T-helper 9 cell (primary cell): ENCODE measurements around the gene BAZ2B.

Experiments
- DNase-seq: peaks from one replicate; pipeline ENCODE4 v3.0.0-alpha.2; 2020

Gene BAZ2B

DNA sequence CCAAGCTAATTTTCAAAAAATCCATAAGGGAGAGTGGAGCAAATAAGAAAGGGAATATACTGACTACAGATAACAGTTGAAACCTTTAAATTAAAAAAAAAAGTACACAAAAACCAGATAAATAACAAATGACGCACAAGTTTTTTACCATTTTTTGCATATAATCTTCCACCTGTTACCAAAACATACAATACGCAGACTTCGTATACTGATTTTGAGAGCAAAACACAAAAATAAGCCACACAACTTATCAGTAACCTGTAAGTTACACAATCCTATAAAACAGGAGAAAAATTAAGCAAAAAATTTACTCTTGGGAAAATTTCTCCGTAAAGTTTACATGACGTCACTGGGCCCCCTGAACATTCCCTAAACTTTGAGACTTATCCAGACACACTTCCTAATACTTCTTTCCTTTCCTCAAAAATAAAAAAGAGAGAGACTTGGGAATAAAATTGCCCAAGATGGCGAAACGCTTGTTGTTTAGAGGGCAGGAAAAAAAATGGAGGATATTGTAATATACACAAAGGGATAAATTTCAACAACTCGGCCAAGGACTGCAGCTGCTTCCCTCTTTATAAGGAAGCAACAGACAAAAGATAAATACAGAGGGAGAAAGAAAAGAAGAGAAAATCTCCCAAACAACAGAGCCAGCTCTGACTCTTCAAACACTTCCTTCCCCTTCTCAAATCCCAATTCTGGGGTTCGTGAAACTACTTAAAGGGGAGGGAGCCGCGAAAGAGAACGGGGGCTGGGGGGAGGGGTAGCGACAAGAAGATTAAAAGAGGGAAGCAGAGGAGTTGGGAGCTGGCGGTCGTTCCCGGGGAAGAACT lies 1.6 kb downstream of the BAZ2B start:
- DNase-seq = no peak

- no peak for DNase-seq
Measured at GRCh38 chr2:159613651-159614285, 2.6 kb downstream of the BAZ2B start.

GRCh38 chr2:159613091-159613490 lies 3.3 kb downstream of the BAZ2B start:
- DNase-seq = no peak

- no peak for DNase-seq
Measured at GRCh38 chr2:159612255-159612901, 4.0 kb downstream of the BAZ2B start.

DNA sequence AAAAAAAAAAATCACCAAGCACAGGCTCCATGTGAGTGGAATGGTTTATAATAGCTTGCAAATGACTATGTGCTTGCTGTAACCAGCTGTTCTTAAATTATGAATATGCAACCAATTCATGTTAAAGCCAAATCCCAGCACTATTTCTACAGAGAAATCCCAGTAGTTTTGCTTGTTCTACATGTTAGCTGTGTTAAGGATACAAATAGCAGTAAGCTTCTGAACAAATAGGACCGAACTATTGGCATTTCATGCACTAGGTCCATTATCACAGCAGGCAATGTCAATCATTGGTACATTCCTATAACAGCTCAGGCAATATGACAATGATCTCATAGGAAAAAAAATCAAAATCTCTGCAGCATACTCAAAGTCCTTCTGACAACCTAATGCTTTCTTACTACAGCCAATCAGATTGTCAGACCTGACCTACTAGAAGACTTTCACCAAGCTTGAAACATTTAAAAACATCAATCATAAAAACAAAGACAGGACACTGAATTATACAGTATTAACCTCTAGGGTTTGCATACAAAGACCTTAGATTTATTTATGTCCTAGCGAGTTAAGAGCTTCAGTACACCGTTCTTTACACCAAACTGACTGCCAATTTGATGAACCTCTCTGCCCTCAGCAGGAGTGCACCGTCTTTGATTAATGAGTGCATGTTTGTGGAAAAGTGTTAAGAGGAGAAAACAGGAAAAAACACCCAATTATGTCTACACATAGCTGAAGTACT lies 6.4 kb downstream of the BAZ2B start:
- no peak for DNase-seq

- DNase-seq = no peak
Measured at GRCh38 chr2:159608723-159609308, 7.5 kb downstream of the BAZ2B start.

DNA sequence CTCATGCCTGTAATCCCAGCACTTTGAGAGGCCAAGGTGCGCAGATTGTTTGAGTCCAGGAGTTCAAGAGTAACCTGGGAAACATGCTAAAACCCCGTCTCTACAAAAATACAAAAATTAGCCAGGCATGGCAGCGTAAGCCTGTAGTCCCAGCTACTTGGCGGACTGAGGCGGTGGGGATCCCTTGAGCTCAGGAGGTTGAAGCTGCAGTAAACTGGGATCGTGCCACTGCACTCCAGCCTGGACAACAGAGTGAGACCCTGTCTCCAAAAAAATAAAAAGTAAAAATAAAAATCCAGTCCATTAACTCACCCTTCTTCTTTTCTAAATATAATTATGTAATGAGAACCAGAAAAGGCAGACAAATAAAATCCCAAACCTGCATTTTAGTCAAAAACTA lies 8.2 kb downstream of the BAZ2B start:
- no peak for DNase-seq

- DNase-seq = no peak
Measured at GRCh38 chr2:159606287-159606686, 10.1 kb downstream of the BAZ2B start.

DNA sequence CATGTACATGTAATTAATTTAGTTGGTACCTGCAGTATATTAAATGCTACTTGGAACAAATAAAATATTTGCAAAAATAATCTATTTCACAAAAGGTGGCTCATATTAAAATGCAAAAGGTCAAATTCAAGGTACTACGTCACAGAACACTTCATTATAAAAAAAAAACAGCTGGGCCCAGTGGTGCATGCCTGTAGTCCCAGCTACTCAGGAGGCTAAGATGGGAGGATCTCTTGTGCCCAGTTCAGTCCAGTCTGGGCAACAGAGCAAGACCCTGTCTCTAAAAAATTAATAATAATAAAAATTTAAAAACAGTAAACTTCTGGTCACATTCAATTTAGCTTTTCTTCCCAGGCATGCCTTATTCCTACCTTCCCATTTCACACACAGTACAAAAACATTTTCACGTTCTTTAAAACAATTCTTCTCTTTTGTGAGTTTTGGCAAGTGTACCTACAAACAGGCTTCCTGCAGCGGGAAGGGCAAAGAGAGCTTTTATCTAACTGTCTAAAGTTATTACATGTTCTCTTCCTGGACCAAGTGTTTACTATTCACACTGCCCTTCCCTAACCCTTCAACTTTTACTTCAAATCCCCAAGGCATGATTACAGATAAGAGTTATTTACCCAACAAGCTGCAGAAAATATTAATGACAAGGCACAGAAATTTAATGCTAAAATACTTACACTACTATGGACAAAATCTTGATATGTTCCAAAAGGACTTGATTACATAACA lies 10.7 kb downstream of the BAZ2B start:
- DNase-seq = no peak

GRCh38 chr2:159604159-159604558 lies 12.2 kb downstream of the BAZ2B start:
- DNase-seq = no peak

- DNase-seq = no peak
Measured at GRCh38 chr2:159600752-159601151, 15.6 kb downstream of the BAZ2B start.

DNA sequence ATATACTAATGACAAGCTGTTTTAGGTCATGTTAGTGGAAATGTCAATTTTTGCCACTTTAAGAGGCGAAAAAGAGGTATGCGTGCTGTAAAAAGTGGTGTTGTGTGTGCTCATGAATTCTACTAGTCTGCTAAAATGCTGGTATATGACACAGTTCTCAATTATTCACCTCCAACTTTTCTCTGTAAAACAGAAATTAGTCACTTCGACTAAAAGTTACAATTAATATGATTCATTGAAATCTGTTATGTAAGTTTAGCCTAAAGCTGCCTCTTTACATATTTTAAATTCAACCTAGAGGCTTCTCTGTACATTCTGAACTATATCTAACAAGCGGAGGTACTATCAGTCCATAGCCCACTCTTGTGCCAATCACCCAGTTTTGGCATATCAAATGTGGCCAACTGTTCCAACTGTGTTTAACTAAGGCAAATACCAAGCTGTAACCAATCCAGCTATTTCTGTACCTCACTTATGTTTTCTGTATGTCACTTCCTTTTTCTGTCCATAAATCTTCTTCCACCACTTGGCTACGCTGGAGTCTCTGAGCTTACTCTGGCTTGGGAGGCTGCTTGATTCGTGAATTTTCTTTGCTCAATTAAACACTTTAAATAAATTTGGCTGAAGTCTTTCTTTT lies 20.8 kb downstream of the BAZ2B start:
- no peak for DNase-seq

DNA sequence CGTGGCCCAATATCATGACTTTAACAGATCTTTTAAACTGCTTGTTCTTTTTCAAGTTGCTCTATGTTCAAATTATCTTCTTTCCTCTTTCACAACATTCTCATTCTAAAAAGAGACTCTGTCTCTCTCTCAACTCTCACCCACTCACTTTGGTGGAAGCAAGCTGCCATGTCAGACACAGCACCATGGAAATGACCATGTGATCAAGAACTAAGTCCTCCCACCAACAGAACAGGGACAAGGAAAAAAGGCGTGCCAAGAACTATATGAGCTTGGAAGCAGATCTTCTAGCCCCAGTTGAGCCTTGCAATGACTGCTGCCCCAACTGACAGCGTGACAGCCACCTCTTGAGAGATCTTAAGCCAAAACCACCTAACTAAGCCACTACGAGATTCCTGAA lies 23.9 kb downstream of the BAZ2B start:
- no peak for DNase-seq

- no peak for DNase-seq
Measured at GRCh38 chr2:159591221-159591620, 25.1 kb downstream of the BAZ2B start.

- no peak for DNase-seq
Measured at GRCh38 chr2:159589286-159589685, 27.1 kb downstream of the BAZ2B start.

DNA sequence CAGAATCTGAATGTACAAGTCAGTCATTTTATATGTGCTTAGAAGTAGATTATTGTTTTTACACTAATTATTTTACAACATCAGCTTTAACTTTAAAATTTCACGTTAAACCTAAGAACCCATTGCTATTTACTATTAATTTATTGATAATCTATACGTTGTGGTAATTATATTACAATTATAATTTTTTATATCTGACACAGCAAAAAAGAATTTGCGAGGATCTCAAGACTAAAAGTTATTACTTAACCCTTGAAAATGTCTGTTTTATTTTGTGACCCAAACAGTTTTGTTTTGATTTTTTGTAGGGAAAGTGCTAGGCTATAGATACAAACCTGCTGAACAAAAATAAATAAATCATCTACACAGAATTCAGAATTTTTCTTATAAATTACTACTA lies 30.3 kb downstream of the BAZ2B start:
- DNase-seq = no peak

DNA sequence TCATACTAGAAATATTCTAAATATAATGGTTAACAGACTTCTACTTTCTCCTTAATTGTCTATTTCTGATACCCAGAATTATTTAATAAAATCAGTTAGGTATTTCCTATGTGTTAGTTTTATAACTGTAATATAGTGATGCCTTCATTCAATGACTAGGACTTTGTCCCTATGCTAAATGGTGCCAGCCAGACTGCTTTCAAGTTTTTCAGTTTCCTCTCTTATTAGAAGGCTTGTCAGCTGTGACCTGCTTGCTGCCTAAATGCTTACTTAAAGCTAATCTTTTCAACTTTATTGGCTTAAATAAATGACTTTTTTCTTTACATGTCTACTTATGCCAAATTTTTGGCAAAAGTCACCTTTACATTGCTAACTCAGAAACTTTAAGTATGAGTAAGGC lies 30.7 kb downstream of the BAZ2B start:
- DNase-seq = no peak

- no peak for DNase-seq
Measured at GRCh38 chr2:159584796-159585195, 31.6 kb downstream of the BAZ2B start.

GRCh38 chr2:159573846-159574606 lies 42.3 kb downstream of the BAZ2B start:
- no peak for DNase-seq

DNA sequence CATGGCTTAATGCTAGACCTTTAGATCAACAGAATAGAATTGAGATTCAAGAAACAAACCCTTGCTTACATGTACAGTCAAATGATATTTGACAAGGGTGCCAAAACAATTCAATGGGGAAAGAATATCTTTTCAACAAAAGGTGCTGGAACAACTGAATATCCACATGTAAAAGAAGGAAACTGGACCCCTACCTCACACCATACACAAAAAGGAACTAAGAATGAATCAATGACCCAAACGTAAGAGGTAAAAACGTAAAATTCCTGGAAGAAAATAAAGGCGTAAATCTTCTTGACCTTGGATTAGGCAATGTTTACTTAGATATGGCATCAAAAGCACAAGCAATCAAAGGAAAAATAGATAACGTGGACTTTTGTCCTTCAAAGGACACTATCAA lies 43.1 kb downstream of the BAZ2B start:
- no peak for DNase-seq

- DNase-seq = no peak
Measured at GRCh38 chr2:159572459-159572858, 43.9 kb downstream of the BAZ2B start.
